NCI-H2227 (cell line): ENCODE data around the gene PURB.
A peak's percentile ranks its signal among the peaks of the same experiment; 100 is the strongest.
"Not testable (repeated sequence)": the region's sequence is repeated elsewhere in the genome, so short reads cannot be mapped to it uniquely, and the experiment has no call there.

Experiments used
- DNase-seq: peaks from one replicate; lab custom pipeline; 2025; ENCODE audit not compliant: unreplicated experiment; lab: John Stamatoyannopoulos, UW

Gene PURB

GRCh38 chr7:44854644-44855364, 30.5 kb downstream of the PURB start:
- no peak for DNase-seq

DNA sequence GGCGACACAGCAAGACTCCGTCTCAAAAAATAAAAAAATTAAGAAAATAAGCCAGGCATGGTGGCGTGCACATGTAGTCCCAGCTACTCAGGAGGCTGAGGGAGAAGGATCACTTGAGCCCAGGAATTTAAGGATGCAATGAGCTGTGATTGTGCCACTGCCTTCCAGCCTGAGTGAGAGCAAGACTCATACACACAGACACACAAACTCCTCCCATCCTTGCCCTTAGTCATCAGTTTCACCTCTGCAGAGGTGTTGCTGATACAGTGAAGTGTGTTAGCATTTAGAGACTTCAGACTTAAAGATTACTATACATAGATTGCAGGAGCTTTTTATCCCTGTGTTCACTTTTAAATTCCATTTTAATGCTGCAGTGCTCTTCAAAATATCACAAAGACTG, 31.9 kb downstream of the PURB start:
- no peak for DNase-seq

GRCh38 chr7:44852590-44852989, 32.7 kb downstream of the PURB start:
- DNase-seq, result no peak

DNA sequence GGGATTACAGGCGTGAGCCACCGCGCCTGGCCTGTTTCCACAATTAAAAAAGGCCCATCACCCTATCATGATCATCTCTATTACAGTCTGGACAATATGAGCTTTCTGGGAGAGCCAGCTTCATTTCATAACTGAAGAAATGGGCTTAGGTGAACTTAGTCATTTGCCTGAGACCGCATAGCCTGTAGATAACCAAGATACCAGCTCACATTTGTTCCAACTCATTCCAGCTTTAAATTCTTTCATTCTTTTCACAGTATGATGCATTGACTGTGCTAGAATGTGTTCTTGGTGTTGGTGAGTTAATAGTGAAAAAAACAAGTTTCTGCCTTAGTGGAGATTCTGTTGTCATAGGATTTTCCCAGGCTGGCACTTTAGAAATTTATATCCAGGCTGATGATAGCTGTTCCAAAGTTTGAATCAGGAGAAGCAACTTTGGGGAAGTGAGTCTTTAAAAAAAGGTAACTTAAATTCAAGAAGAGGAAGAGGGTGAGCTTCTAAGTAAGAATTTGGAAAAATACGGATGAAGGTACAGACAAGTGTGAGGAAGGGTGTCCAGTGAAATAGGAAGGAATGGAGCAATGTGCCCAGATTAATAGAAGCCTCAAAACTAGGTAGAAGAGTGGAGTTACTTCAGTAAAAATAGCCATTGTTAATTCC, 35.3 kb downstream of the PURB start:
- DNase-seq, result no peak

- no peak for DNase-seq
These were observed 36.0 kb downstream of the PURB start for GRCh38 chr7:44849259-44849884.

- peak; percentile 99 for DNase-seq
These were observed 37.3 kb downstream of the PURB start, which contains the start of gene H2AZ2 for GRCh38 chr7:44847920-44848634. TSS of gene H2AZ2 (minus strand) at chr7:44848087. CDS start at chr7:44847971, 116 bp downstream.

GRCh38 chr7:44847509-44847919, 37.8 kb downstream of the PURB start:
- DNase-seq, result peak; percentile 93

DNA sequence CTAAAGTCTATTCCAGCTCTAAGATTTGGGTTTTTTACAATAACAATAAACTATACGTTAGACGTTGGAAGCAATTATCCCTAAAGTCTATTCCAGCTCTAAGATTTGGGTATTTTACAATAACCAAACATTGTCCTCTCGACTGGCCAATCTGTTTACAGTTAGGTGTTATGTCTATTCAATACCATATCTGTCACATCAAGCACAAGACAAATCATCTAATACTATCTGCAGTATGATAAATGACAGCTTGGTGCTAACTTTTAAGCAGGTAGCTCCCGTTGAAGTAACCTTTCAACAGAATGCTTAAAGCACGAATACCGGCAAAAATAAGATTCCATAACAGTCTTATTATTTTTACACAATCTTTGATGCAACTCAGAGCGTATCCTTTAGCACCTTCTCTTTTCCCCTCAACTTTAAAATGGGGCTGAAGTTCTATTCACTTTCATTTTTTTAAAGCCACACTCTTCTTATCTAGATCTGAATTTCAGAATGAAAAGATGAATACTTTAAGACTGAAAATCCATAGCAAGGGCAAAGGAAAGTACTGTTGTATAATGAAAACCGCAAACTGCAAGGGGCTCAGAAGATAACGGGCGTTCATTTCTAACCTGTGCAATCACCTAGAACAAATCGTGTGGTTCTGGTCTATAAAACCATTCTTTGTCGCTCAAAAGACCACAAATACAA, 38.4 kb downstream of the PURB start:
- no peak for DNase-seq

GRCh38 chr7:44846390-44846789, 38.9 kb downstream of the PURB start:
- not testable (repeated sequence) for DNase-seq

DNA sequence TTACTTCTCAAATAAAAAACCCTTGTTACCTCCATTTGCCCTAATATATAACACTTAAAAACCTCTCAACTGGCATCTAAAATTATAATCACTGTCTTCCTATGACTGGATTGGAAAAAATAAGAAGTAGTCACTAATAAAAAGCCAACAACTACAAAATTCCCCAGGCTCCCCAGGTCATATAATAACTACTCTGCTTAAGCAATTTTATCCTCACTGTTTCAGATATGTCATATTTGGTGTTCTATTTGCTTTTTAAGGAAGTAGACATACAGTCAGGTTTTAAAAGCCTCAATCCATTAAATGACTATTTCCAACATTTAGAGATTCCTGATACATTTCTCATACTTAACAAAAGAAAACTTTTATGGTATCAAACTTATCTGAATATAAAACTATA, 39.9 kb downstream of the PURB start:
- DNase-seq, result no peak

- DNase-seq, result not testable (repeated sequence)
These were observed 41.9 kb downstream of the PURB start for GRCh38 chr7:44843440-44843839.

DNA sequence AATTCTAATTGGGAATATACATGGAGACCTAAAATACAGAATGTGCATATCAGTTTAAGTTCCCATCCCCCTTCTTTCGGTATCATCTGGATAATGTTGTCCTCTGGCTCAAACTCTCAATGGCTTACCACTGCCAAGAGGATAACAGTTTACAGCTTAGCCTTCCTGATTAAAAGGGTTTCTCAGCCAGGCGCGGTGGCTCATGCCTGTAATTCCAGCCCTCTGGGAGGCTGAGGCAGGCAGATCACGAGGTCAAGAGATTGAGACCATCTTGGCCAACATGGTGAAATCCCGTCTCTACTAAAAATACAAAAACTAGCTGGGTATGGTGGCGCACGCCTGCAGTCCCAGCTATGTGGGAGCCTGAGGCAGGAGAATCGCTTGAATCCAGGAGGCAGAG, 42.7 kb downstream of the PURB start:
- not testable (repeated sequence) for DNase-seq

GRCh38 chr7:44838751-44839150, 46.6 kb downstream of the PURB start:
- DNase-seq, result no peak

- DNase-seq, result no peak
These were observed 57.8 kb downstream of the PURB start for GRCh38 chr7:44827567-44827966.
